Non-pigmented ciliary epithelial cell (primary cell): Measurements from ENCODE around the gene SMC5.
"Not testable (repeated sequence)": the region's sequence is repeated elsewhere in the genome, so short reads cannot be mapped to it uniquely, and the experiment has no call there.

Experiments used
- DNase-seq: peaks from one replicate; pipeline ENCODE4 v3.0.0-alpha.2; 2010; ENCODE audit warnings: low read depth

SMC5 gene

GRCh38 chr9:70367305-70367930 lies 108.6 kb downstream of the SMC5 start:
- DNase-seq: no peak

- DNase-seq: no peak
Measured at GRCh38 chr9:70374962-70375618, 116.3 kb downstream of the SMC5 start.

GRCh38 chr9:70382046-70382708 lies 123.4 kb downstream of the SMC5 start:
- DNase-seq: no peak

GRCh38 chr9:70382709-70383605 lies 124.2 kb downstream of the SMC5 start:
- no peak for DNase-seq

GRCh38 chr9:70385426-70385825 lies 126.6 kb downstream of the SMC5 start:
- no peak for DNase-seq

GRCh38 chr9:70387663-70388062 lies 128.9 kb downstream of the SMC5 start:
- DNase-seq: no peak

- no peak for DNase-seq
Measured at GRCh38 chr9:70389188-70389587, 130.4 kb downstream of the SMC5 start.

GRCh38 chr9:70389621-70390266 lies 131.0 kb downstream of the SMC5 start:
- DNase-seq: no peak

- no peak for DNase-seq
Measured at GRCh38 chr9:70390933-70391341, 132.2 kb downstream of the SMC5 start.

GRCh38 chr9:70392189-70392588 lies 133.4 kb downstream of the SMC5 start:
- no peak for DNase-seq

- no peak for DNase-seq
Measured at GRCh38 chr9:70392850-70393249, 134.1 kb downstream of the SMC5 start.

- DNase-seq: no peak
Measured at GRCh38 chr9:70395652-70396051, 136.9 kb downstream of the SMC5 start.

GRCh38 chr9:70398145-70398556 lies 139.4 kb downstream of the SMC5 start:
- DNase-seq: no peak

- no peak for DNase-seq
Measured at GRCh38 chr9:70399141-70399540, 140.4 kb downstream of the SMC5 start.

- no peak for DNase-seq
Measured at GRCh38 chr9:70400107-70400892, 141.5 kb downstream of the SMC5 start.

GRCh38 chr9:70401241-70401640 lies 142.5 kb downstream of the SMC5 start:
- DNase-seq: not testable (repeated sequence)

- no peak for DNase-seq
Measured at GRCh38 chr9:70402213-70402612, 143.4 kb downstream of the SMC5 start.

GRCh38 chr9:70403166-70403565 lies 144.4 kb downstream of the SMC5 start:
- no peak for DNase-seq

GRCh38 chr9:70403618-70404025 lies 144.8 kb downstream of the SMC5 start:
- no peak for DNase-seq

- no peak for DNase-seq
Measured at GRCh38 chr9:70404261-70404660, 145.5 kb downstream of the SMC5 start.
